ENCODE data around the gene SLC22A31.
A peak's percentile ranks its signal among the peaks of the same experiment; 100 is the strongest.
"Not testable (repeated sequence)": the region's sequence is repeated elsewhere in the genome, so short reads cannot be mapped to it uniquely, and the experiment has no call there.

SLC22A31 gene

DNA sequence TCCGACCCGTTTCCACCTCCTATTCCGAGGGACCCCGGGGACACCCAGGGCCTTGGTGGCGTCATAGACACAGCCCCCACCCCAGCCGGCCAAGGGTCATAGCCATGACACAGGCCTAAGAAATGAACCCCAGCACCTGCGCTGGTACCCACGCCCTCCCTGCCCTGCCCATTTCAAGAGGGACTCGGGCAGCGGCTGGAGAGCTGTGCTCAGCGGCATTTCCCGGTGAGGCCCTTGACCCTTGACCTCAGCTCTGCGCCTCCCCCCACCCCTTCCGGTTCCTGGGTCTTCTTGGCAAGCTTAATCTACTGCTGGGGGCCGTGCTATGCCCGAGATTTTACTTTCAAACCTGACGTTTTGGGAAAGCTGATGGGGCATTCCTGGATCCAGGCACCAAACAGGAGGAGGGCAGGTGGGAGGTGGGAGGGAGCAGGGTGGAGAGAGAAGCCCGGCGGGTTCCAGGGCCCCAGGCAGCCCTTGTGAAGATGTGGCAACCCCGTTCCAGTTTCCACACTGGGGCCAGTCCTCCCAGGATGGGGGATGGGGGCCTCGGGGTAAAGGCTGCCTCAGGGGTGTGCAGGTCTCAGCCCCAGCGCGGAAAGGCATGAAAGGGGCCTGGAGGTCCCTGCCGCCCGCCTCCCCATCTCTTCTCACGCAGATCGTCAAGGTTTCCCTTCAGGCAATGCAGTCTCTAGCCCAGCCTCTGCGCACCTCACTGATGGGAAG, at the start of gene SLC22A31:
SLC22A31 (minus strand) TSS at position 414 of the 726 bp plus-strand sequence; CDS start at position 378, 36 bp downstream.
- DNase-seq (ENCODE audit: extremely low read depth in 1 of 2, low read depth in 1 of 2), result no peak

DNA sequence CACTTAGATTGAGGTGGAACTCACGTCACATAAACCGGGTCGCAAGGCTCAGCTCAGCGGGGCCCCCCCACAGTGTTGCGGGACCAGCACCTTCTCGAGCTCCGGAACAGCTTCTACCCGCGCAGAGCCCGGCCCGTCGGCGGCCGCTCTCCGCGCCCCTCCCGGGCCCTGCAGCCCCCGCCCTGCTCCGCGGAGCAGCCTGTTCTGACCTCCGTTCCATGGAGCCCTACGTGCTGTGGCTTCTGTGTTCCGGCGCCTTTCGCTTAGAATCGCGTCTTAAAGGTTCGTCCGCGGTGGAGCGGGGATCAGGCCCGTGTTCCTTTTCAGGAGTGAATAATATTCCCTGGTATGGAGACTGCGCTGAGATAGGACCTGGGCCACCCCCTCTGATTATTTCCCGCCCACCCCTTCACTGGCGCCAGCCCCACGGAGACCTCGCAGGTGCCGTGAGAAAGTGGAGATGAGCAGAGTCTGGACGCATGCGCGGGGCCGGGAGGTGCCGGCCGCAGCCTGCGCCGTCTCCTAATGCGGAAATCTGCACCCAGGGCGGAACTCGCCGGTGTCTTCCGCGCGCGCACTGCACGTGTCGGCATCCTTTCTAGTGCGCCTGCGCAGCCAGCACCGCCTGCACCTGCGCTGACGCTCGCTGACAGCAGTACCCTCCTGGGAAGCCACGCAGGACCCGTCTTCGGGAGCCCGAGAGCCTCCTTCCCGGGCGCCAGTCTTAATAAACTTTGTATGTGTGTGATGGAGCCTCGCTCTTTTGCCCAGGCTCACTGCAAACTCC, 48.1 kb upstream of the SLC22A31 start:
- DNase-seq (ENCODE audit: extremely low read depth in 1 of 2, low read depth in 1 of 2), result no peak

DNA sequence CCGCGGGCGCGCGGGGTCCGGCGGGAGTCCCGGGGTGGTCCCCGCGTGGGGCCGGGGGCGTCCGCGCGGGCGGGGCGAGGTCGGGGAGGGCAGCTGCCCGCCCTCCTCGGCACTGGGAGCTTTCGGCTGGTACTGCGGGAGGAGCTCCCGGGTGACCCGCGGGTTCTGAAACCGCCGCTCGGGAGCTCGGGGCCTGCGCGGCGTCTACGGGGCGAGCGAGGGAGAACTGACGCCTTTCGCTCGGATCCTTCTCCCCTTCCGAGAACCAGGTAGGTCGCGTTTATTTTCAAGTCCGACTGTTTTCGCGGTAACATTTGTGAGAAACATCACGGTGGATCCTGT, 47.4 kb upstream of the SLC22A31 start:
- DNase-seq (ENCODE audit: extremely low read depth in 1 of 2, low read depth in 1 of 2), result not testable (repeated sequence)

DNA sequence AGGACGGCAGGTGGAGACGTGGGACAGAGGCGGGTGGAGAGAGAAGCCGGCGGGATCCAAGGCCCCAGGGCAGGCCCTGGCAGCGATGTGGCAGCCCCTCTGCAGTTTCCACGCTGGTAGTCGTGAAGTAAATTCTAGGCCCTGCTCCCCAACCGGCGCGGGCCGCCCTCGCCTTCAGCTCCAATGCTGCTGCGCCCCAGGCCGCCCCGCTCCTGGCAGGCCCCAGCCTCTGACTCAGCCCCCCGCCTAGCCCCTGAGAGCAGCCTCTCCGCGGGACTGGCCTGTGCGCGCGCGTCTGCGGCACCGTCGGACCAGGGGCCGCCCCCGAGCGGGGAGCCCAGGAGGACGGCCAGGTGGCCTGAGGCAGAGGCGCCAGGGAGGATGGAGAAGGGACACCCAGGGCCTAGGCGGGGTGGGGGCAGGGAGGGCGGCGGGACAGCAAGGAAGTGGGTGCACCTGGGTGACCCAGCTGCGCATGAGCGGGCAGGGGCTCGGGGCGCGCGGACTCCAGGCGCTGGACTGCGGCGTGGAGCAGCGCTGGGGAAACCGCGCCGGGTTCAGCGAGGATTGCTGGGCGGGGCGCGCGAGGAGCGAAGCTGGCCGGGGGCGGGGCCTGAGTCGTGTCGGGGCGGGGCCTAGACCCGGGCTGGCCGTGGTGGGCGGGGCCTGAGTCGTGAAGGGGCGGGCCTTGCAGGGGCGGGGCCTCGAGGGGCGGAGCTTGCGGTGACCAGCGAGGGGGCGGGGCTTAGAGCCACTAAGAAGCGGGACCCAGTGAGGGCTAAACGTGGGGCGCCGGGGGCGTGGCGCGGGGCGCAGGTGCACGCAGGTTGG, 46.8 kb upstream of the SLC22A31 start:
- peak; percentile 81 to 85 for DNase-seq (ENCODE audit: extremely low read depth in 1 of 2, low read depth in 1 of 2)

DNA sequence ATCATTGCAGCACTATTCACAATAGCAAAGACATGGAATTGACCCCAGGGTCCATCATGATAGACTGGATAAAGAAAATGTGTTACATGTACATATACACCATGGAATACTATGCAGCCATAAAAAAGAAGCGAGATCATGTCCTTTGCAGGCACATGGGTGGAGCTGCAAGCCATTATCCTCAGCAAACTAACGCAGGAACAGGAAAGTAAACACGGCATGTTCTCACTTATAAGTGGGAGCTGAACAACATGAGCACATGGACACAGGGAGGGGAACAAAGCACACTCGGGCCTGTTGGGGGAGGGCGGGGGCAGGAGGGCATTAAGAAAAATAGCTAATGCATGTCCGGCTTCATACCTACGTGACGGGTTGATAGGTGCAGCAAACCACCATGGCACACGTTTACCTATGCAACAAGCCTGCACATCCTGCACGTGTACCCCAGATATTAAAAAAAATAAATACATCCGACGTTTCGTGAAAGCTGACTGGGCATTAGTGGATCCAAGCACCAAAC, 46.1 kb upstream of the SLC22A31 start:
- no peak for DNase-seq (ENCODE audit: extremely low read depth in 1 of 2, low read depth in 1 of 2)

DNA sequence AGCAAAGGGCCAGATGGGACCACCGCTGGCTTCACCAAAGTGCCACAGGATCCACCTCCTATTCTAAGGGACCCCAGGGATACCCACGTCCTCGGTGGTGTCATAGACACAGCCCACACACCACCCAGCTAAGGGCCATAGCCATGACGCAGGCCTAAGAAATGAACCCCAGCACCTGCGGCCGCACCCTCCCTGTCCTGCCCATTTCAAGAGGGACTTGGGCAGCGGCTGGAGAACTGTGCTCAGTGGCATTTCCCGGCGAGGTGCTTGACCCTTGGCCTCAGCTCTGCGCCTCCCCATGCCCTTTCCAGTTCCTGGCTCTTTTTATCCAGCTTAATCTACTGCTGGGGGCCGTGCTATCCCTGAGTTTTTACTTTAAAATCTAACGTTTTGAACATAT, 44.4 kb upstream of the SLC22A31 start:
- DNase-seq (ENCODE audit: extremely low read depth in 1 of 2, low read depth in 1 of 2), result no peak

DNA sequence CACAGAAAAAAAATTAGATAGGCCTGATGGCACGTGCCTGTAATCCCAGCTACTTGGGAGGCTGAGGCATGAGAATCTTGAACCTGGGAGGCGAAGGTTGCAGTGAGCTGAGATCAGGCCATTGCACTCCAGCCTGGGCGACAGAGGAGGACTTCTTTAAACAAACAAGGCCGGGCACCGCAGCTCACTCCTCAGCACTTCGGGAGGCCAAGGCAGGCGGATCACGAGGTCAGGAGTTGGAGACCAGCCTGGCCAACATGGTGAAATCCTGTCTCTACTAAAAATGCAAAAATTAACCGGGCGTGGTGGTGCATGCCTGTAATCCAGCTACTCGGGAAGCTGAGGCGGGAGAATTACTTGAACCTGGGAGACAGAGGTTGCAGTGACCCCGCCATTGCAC, 43.9 kb upstream of the SLC22A31 start:
- not testable (repeated sequence) for DNase-seq (ENCODE audit: extremely low read depth in 1 of 2, low read depth in 1 of 2)

DNA sequence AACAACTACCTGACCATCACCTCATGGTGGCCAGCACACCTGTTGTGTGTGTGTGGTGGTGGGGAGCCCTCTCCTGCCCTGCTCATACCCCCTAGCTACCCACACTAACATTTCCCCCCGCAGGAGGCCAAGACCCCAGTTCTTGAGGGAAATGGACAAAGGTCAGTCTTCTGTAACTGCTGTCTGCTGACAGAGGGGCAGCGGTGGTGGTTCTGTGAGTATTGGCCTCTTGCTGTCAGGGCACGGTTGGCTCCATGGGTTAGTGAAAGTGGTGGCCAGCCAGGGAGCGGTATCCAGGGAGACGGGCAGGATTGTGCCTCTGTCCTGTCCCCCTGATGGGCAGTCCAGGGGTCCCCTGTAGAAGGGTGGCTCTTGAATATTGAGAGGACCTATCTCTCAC, 43.3 kb upstream of the SLC22A31 start:
- no peak for DNase-seq (ENCODE audit: extremely low read depth in 1 of 2, low read depth in 1 of 2)

DNA sequence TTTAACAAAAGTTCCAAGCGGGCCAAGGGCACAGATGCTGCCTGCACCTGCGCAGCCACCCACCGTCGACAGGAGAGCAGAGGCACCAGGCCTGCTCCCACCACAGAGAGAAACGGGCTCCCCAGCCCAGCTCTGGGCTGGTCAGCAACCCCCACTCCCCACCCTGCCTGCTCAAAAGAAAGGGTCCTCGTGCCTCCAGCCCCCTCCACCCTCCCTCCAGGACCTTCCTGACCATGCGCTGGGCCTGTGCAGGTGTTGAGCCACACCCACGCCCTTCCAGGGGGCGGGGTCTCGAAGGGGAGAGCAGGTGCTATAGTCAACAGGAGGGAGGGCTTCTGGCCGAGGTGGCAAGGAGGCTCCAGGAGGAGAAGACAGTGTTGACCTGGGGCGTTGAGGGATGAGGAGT, 42.5 kb upstream of the SLC22A31 start:
- no peak for DNase-seq (ENCODE audit: extremely low read depth in 1 of 2, low read depth in 1 of 2)

DNA sequence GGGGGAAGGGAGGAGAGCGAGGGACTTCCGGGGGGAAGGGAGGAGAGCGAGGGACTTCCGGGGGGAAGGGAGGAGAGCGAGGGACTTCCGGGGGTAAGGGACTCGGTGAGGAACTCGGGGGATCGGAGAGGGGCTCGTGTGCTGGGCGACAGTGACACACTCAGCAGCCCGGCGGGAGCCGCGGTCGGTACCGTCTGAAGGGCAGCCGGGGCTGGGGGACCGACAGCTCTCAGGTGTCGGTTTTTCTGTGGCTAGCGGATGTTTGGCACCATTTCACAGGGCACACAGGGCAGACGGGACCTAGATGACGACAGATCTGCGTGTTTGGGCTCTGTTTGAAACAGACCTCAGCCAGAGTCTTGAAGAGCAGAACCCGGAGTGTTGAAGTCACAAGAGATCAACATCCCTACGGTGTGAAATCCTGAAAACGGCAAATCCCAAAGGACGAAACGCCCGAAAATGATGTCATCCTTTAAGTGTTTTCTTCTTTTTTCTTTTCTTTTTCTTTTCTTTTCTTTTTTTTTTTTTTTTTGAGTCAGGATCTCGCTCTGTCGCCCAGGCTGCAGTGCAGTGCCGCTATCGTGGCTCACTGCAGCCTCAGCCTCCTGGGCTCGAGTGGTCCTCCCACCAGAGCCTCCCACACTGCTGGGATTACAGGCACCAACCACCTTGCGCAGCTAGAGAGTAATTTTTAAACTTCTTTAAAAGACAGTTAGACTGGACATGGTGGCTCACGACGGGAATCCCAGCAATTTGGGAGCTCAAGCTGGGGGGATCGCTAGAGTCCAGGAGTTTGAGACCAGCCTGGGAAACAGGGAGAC, 41.1 kb upstream of the SLC22A31 start:
- peak; percentile 55 to 61 for DNase-seq (ENCODE audit: extremely low read depth in 1 of 2, low read depth in 1 of 2)

DNA sequence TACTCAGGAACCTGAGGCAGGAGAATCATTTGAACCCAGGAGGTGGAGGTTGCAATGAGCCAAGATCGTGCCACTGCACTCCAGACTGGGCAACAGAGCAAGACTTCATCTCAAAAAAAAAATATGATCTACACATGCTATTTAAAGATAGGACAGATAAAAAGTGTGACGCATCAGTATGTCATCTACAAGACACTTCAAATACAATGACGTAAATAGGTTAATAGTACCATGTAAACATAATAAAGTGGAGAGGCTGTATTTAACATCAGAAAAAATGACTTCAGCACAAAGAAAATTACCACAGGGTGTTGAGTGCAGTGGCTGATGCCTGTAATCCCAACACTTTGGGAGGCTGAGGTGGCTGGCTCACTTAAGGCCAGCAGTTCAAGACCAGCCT, 37.4 kb upstream of the SLC22A31 start:
- no peak for DNase-seq (ENCODE audit: extremely low read depth in 1 of 2, low read depth in 1 of 2)

DNA sequence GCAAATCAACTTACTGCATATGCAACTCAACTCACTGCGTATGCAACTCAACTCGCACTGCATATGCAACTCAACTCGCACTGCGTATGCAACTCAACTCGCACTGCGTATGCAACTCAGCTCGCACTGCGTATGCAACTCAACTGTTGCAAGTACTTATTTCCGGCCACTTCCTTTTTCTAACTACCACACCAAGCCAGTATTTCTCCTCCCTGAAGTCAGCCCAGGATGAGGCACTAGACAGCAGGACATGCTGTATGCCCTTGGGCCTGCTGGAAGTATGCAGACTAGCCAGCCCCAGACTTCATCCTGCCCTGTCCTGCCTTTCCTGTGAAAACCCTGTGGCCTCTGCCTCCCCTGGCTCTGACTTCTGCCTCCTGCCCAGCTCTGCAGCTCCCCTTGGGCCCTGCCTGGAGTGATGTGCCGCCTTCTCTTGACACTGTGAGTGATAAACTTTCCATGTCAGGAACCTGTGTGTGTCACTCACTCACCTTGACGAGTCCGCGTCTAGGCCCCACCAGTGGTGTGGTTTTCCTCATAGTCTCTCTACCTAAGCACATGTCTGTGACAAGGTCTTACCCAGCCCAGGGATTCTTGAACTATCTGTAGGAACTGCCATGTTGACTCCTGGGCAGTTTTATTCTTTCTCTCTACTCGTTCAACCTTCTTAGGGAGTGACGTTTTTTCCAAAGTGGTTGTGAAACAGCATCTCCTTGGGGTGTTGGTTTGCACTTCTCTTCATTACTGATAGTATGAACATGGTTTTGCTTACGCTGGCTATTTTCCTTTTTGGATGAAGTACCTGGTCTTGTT, 33.5 kb upstream of the SLC22A31 start:
- no peak for DNase-seq (ENCODE audit: extremely low read depth in 1 of 2, low read depth in 1 of 2)

DNA sequence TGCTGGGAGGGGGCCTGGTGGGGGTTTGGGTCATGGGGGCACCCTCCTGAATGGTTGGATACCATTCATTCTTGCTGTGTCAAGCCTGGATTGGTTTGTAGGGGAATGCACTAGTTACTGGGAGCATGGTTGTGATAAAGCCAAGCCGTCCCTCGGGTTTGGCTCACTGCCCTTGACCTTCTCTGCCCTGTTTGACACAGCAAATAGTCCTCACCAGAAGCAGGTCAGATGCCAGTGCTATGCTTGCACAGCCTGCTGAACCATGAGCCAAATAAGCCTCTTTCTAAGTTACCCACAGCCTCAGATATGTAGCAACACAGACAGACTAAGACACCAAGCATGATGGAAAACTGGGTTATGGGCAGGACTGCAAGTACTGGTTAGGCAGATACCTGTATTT, 31.8 kb upstream of the SLC22A31 start:
- no peak for DNase-seq (ENCODE audit: extremely low read depth in 1 of 2, low read depth in 1 of 2)

DNA sequence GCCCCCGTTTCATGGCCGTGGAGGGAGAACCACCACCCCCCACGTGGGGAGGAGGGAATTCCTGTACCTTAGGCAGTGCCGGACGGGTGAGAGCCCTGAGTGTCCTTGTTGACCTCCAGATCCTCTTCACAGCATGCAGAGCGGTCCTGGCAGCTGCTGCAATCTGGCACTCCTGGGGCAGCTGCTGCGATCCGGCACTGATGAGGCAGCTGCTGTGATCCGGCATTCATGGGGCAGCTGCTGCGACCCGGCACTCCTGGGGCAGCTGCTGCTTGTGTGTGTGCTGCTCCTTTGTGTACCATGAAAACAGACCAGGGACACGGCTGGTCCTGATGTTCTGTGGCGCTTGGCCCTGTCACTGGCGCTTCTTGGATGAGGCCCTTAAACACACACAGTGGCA, 29.9 kb upstream of the SLC22A31 start:
- no peak for DNase-seq (ENCODE audit: extremely low read depth in 1 of 2, low read depth in 1 of 2)

DNA sequence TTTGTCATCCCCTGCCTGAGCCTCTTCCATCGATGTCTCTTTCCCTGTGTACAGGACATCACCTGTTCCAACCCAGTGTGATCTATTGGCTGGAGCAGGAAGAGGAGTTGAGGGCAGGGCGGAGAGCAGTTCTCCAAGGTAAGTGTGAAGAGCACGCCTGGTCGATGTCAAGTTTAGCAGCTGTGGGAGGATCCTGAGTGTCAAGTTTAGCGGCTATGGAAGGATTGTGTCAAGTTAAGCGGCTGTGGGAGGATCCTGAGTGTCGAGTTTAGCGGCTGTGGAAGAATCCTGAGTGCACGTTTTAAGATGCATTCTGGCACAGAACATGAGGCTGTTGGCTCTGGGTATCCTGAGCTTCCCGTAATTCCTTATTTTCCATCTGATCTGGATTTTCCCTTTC, 24.3 kb upstream of the SLC22A31 start:
- DNase-seq (ENCODE audit: extremely low read depth in 1 of 2, low read depth in 1 of 2), result no peak

DNA sequence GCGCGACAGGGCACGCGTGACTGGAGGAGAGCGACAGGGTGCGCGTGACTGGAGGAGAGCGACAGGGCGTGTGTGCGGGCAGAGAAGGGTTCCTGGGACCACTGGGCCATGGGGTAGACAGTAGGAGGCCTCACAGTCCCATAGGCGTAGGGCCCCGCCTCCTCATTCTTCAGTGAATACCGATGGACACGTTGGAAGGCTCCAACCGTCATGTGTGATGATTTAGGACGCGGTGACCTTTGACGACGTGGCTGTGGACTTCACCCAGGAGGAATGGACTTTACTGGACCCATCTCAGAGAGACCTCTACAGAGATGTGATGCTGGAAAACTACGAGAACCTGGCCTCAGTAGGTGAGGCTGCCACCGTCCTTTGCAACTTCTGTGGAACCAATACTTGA, 22.6 kb upstream of the SLC22A31 start:
- no peak for DNase-seq (ENCODE audit: extremely low read depth in 1 of 2, low read depth in 1 of 2)

DNA sequence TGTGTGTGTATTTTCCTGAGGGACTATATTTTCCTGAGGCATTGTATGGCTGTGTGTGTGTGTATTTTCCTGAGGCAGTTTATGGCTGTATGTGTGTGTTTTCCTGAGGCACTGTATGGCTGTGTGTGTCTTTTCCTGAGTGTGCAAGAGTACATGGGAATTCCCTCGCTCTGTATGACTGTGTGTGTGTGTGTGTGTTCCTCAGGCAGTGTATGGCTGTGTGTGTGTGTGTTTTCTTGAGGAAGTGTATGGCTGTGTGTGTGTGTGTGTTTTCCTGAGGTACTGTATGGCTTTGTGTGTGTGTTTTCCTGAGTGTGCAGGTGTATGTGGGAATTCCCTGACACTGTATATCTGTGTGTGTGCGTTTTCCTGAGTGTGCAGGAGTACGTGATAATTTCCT, 21.3 kb upstream of the SLC22A31 start:
- no peak for DNase-seq (ENCODE audit: extremely low read depth in 1 of 2, low read depth in 1 of 2)

DNA sequence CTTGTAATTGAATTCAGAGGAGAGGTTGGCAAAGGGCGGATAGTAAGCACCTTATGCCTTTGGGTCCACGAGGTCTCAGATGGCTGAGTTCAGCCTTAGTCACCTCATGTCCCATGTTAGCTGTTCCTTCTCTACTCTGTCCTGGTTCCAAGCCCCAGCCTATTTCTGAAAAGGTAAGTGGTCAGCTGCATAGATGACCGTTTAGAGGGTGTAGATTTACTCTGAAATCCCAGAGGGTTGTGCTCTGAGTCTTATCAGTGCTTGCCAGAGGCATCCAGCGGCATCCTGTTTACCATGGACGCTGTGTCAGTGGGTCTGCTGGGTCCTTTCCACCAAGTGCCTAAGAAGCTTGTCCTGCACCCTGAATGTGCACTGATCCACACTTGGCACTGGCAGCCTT, 19.0 kb upstream of the SLC22A31 start:
- DNase-seq (ENCODE audit: extremely low read depth in 1 of 2, low read depth in 1 of 2), result no peak

DNA sequence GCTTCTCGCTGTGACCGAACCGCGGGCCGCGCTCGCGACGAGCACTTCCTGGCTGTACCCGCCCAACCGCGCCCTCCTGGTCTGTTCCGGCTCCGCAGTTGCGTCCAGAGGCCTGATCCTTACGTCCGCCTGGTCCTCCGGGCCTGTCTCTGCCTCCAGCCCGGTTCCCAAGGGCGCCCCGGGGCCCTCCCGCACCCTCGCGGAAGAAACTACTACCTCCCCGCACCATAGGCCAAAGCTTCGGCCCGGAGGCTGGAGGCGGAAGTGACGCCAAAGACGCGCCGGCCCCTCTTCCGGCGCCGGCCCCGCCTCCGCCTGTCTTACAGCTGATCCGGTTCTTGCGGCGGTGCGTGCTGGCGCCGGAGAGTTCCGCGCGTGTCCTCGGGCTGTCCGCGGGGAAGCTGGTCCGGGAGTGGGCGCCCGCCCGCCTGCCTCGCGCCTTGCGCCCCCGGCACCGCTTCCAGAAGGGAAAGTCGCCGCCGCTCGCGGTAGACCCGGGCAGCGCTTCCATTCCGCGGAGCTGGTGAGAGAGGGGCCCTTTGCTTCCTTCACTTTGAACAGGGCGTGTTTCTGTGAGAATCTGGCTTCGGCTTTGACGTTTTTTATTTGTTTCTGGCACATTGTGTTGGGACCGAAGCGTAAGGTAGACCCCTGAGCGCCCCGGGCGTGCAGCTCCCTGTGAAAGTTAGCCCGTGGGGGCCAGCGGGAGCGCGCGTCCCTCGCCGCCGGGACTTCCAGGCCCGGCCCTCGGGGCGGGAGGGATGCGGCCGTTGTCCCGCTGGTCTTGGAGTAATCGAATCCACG, 17.3 kb upstream of the SLC22A31 start, which contains the start of gene ZNF778:
ZNF778 (plus strand) TSS at position 316 of the 804 bp plus-strand sequence. CDS start 3,425 bp downstream, outside the sequence.
- DNase-seq (ENCODE audit: extremely low read depth in 1 of 2, low read depth in 1 of 2), result peak; percentile 58 to 60

All from stimulated activated CD8-positive, alpha-beta memory T cell treated with anti-CD3 and anti-CD28 coated beads, Interleukin-7, amount 100 ng/mL, for 48 hours (primary cell).